ENCODE results near the gene CLEC4D. TPM values are rescaled to one million over a fixed set of nuclear protein-coding genes. Genes with fewer than 3 reads are reported as not detected.

CLEC4D gene
- total RNA-seq, 1 donor from 2014 or later = 0.31 TPM

DNA sequence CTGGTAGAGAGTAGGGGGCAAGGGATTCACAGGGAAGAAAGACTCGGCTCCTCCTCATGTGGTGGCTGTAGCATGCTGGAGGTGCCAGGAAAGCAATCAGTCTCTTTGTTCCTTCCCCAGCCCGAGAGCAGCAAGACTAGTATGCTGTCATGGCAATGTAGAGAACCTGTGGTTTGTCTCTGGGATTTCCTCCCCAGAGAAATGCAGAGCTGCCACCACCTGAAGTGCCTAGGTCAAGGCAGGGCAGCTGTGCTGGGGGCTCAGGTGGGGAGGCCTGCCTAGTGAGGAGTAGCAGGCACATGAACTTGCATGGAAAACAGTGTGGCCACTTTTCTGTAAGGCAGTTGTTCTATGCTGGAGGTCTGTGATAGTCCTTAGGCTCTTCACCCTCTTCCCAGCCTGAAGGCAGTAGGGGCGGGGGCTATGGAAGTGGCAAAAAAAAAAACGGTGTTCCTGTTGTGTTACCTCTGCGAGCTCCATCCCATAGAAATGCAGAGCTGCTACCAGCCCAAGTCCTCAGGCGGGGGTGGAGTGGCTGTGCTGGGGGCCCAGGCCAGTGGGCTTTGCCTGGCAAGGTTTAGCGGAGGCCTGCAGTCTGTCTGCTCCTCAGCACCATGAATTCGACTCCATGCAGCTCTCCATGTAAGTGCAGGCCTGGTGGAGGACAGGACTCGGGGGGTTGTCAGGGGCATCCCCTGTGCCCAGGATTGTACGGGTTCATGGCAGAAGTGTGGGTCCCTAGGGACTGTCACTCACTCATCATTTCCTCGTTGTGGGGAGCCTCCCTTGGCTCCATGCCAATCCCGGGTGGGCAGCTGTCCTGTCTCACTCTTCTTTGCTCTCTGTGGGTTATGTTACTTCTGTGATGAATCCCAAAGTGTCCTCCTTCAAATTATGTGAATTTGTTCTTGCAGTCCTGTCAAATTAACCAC is 4.1 kb upstream of the CLEC4D start:
- Mint-ChIP-seq H3K27me3 (ENCODE audit: unreplicated experiment) (peaks cover 3% of the 10 kb centered on the region), H3K9me3 (ENCODE audit: unreplicated experiment) (no peaks in the 10 kb centered on the region), H3K4me3 (ENCODE audit: unreplicated experiment) (no peak overlapping the region), H3K27ac (ENCODE audit: unreplicated experiment) (no peak overlapping the region), H3K36me3 (ENCODE audit: low read depth, unreplicated experiment) (no peaks in the 10 kb centered on the region), H3K4me1 (ENCODE audit: unreplicated experiment) (peaks cover 4% of the 10 kb centered on the region)
- TF ChIP-seq, protein P1, sequence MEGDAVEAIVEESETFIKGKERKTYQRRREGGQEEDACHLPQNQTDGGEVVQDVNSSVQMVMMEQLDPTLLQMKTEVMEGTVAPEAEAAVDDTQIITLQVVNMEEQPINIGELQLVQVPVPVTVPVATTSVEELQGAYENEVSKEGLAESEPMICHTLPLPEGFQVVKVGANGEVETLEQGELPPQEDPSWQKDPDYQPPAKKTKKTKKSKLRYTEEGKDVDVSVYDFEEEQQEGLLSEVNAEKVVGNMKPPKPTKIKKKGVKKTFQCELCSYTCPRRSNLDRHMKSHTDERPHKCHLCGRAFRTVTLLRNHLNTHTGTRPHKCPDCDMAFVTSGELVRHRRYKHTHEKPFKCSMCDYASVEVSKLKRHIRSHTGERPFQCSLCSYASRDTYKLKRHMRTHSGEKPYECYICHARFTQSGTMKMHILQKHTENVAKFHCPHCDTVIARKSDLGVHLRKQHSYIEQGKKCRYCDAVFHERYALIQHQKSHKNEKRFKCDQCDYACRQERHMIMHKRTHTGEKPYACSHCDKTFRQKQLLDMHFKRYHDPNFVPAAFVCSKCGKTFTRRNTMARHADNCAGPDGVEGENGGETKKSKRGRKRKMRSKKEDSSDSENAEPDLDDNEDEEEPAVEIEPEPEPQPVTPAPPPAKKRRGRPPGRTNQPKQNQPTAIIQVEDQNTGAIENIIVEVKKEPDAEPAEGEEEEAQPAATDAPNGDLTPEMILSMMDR (IDR thresholded peaks at IDR 0.05; ENCODE audit: unreplicated experiment) = no peak
- no peak for DNase-seq (ENCODE audit: low spot score)

DNA sequence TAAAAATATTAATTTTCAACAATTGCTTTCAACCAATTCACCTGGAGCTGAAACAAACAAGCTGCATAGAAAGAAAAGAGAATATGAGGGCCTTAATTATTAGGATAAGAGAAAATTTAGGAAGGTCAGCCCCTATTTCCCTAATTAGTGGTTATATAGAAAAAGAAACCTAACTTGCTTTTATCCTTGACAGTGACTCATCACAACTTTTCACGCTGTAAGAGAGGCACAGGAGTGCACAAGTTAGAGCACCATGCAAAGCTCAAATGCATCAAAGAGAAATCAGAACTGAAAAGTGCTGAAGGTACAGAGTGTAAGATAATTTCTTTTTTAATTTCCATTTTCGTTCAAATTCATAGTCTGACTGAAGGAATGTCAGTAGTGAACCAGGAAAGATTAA is 4.7 kb downstream of the CLEC4D start:
- no peak overlapping the region for H3K27ac Mint-ChIP-seq (ENCODE audit: unreplicated experiment)
- H3K4me3 Mint-ChIP-seq (ENCODE audit: unreplicated experiment) = no peak overlapping the region
- peaks cover 4% of the 10 kb centered on the region for H3K4me1 Mint-ChIP-seq (ENCODE audit: unreplicated experiment)
- H3K36me3 Mint-ChIP-seq (ENCODE audit: low read depth, unreplicated experiment) = no peaks in the 10 kb centered on the region
- DNase-seq (ENCODE audit: low spot score) = no peak
- no peaks in the 10 kb centered on the region for H3K9me3 Mint-ChIP-seq (ENCODE audit: unreplicated experiment)
- TF ChIP-seq, protein P1 (IDR thresholded peaks at IDR 0.05; ENCODE audit: unreplicated experiment) = no peak
- no peaks in the 10 kb centered on the region for H3K27me3 Mint-ChIP-seq (ENCODE audit: unreplicated experiment)

DNA sequence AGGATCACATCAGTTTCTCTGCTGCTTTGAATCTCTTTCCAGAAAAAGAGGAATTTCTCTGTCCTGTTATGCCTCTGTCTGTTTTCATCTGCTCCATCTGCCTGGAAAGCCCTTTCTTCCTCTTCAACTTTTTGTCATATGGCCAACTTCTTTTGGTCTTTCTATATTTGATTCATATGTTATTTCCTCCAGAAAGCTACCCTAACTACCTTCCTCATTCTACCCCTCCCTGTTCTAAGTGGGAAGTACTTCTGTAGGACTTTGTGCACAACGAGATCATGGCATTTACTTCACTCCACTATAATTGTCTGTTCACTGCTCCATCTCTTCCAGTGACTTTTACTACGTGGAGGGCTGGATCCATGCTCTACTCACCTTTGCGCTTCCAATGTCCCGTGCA is 5.9 kb downstream of the CLEC4D start:
- Mint-ChIP-seq H3K4me3 (ENCODE audit: unreplicated experiment) (no peak overlapping the region), H3K36me3 (ENCODE audit: low read depth, unreplicated experiment) (peaks cover 3% of the 10 kb centered on the region), H3K4me1 (ENCODE audit: unreplicated experiment) (no peaks in the 10 kb centered on the region), H3K27me3 (ENCODE audit: unreplicated experiment) (no peaks in the 10 kb centered on the region), H3K27ac (ENCODE audit: unreplicated experiment) (no peak overlapping the region), H3K9me3 (ENCODE audit: unreplicated experiment) (no peaks in the 10 kb centered on the region)
- TF ChIP-seq, protein P1 (IDR thresholded peaks at IDR 0.05; ENCODE audit: unreplicated experiment) = no peak
- DNase-seq (ENCODE audit: low spot score) = no peak

DNA sequence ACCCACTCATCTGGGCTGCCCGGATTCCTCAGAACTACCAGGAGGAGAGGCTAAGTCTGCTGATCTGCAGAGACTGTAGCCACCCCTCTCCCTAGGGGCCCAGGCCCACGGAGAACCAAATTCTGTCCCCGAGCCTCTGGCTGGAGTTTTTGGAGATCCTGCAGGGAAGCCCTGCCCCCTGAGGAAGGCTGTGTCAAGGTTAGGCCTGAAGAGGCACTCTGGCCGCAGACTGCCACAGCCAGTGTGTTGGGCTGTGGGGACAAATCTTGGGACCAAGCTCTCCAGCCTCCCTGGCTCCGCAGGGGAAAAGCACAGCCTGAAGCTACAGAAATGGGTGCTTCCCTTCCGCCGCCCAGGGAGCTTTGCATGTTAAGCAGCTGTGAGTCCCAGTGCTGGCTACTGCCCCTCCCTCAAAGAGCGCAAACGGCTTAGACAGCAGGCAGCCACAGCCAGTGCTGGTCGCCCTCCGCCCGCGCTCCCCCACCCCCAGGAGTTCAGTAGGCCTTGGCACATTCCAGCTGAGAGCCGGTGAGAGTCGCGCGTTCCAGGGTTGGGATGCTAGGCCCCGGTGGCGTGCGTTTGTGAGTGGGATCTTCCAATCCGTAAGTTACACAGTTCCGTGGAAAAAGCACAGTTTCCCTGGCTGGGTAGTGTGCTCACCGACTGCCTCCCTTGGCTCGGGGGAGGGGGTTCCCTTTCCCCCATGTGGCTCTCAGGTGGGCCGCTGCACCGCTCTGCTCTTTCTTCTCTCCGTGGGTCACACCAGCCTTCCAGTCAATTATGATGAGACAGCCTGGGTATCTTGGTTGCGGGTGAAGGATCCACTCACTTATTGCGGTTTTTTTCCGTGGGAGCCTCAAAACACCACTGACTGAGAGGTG is 14.2 kb downstream of the CLEC4D start:
- peaks cover 7% of the 10 kb centered on the region for H3K36me3 Mint-ChIP-seq (ENCODE audit: low read depth, unreplicated experiment)
- H3K27ac Mint-ChIP-seq (ENCODE audit: unreplicated experiment) = no peak overlapping the region
- no peak for DNase-seq (ENCODE audit: low spot score)

More for the DNA sequence above, 14.2 kb downstream of the CLEC4D start:
- no peaks in the 10 kb centered on the region for H3K27me3 Mint-ChIP-seq (ENCODE audit: unreplicated experiment)
- TF ChIP-seq, protein P1 (IDR thresholded peaks at IDR 0.05; ENCODE audit: unreplicated experiment) = no peak
- no peaks in the 10 kb centered on the region for H3K9me3 Mint-ChIP-seq (ENCODE audit: unreplicated experiment)
- H3K4me1 Mint-ChIP-seq (ENCODE audit: unreplicated experiment) = no peaks in the 10 kb centered on the region
- no peak overlapping the region for H3K4me3 Mint-ChIP-seq (ENCODE audit: unreplicated experiment)
